GM23338 (cell line): ENCODE data around the gene CASS4.

Experiments used
- CREB1 ChIP-seq: fragments of 250-450 bp; sonication (Bioruptor Pico); IDR thresholded peaks from 2 replicates; pipeline ENCODE4 v1.5.0; 2020; ENCODE audit warnings: low read depth, mild to moderate bottlenecking, moderate library complexity
- EZH2 ChIP-seq: fragments of 200-600 bp; sonication (generic); IDR thresholded peaks from one replicate; pipeline ENCODE4 v1.8.0; 2017; ENCODE audit warnings: antibody characterized with exemption, mild to moderate bottlenecking, low read depth; ENCODE audit not compliant: unreplicated experiment
- EZH2phosphoT487 ChIP-seq: fragments of 200-600 bp; sonication (generic); IDR thresholded peaks from one replicate; pipeline ENCODE4 v1.8.1; 2018; ENCODE audit warnings: antibody characterized with exemption; ENCODE audit not compliant: unreplicated experiment
- JUNB ChIP-seq: IDR thresholded peaks from one replicate; pipeline ENCODE4 v1.6.1; 2016; ENCODE audit warnings: antibody characterized with exemption; ENCODE audit not compliant: unreplicated experiment
- NANOG ChIP-seq: IDR thresholded peaks from 2 replicates; pipeline ENCODE4 v1.6.1; 2016; ENCODE audit warnings: antibody characterized with exemption, borderline replicate concordance
- POLR2AphosphoS5 ChIP-seq: IDR thresholded peaks from 2 replicates; pipeline ENCODE4 v1.6.1; 2016; ENCODE audit warnings: antibody characterized with exemption, low read depth
- STAT1 ChIP-seq: IDR thresholded peaks from one replicate; pipeline ENCODE4 v1.6.1; 2016; ENCODE audit warnings: antibody characterized with exemption; ENCODE audit not compliant: unreplicated experiment
- ZNF114 ChIP-seq: fragments of 250-450 bp; sonication (Bioruptor Pico); IDR thresholded peaks from 2 replicates; pipeline ENCODE4 v1.5.0; 2020; ENCODE audit warnings: mild to moderate bottlenecking, moderate library complexity
- ZNF331 ChIP-seq: fragments of 250-450 bp; sonication (Bioruptor Pico); IDR thresholded peaks from 2 replicates; pipeline ENCODE4 v1.5.0; 2020; ENCODE audit warnings: low read depth, mild to moderate bottlenecking, moderate library complexity
- TF ChIP-seq, protein P1 (sequence below), 2 experiments: fragments of 200-600 bp in 1 of 2; sonication (generic) in 1 of 2; conservative IDR thresholded peaks; 2 replicates each; pipeline versions ENCODE4 v1.5.1 to v1.6.1; 2016 to 2017; ENCODE audit warnings: antibody characterized with exemption in 2 of 2, low read depth in 2 of 2, mild to moderate bottlenecking in 2 of 2, moderate library complexity in 1 of 2
- TF ChIP-seq, protein P2 (sequence below): IDR thresholded peaks from 2 replicates; pipeline ENCODE4 v1.6.1; 2016; ENCODE audit warnings: antibody characterized with exemption
- TF ChIP-seq, protein P3 (sequence below): IDR thresholded peaks from one replicate; pipeline ENCODE4 v1.6.1; 2018; ENCODE audit warnings: antibody characterized with exemption; ENCODE audit not compliant: unreplicated experiment

DNA sequence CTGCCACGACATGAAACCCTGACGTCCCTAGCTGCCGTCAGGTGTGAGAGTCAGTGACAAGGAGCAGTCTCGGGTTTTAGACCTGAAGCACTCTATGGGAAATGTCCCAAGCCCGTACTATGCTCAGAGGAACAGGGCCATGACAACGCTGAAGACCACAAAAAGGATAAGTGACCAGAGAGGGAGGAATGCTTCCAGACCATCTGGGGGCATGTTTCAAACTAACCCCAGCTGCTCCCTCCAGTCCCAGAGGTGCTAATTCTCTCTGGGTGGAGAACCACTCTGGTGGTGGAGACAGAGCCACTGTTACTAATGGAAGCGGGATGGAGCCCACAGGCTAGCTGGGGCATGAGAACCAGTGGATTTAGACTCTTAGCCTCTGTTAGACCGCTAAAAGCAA, 28.7 kb upstream of the CASS4 start:
- TF ChIP-seq, protein P1, sequence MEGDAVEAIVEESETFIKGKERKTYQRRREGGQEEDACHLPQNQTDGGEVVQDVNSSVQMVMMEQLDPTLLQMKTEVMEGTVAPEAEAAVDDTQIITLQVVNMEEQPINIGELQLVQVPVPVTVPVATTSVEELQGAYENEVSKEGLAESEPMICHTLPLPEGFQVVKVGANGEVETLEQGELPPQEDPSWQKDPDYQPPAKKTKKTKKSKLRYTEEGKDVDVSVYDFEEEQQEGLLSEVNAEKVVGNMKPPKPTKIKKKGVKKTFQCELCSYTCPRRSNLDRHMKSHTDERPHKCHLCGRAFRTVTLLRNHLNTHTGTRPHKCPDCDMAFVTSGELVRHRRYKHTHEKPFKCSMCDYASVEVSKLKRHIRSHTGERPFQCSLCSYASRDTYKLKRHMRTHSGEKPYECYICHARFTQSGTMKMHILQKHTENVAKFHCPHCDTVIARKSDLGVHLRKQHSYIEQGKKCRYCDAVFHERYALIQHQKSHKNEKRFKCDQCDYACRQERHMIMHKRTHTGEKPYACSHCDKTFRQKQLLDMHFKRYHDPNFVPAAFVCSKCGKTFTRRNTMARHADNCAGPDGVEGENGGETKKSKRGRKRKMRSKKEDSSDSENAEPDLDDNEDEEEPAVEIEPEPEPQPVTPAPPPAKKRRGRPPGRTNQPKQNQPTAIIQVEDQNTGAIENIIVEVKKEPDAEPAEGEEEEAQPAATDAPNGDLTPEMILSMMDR (conservative IDR thresholded peaks at IDR 0.05; ENCODE audit: low read depth in 2 of 2) = no peak
- TF ChIP-seq POLR2AphosphoS5 (no peak), EZH2 (no peak), EZH2phosphoT487 (no peak), CREB1 (CRISPR knock-in tag) (no peak), JUNB (no peak), ZNF331 (CRISPR knock-in tag) (no peak), NANOG (no peak), ZNF114 (CRISPR knock-in tag) (no peak), STAT1 (no peak)
- TF ChIP-seq, protein P2, sequence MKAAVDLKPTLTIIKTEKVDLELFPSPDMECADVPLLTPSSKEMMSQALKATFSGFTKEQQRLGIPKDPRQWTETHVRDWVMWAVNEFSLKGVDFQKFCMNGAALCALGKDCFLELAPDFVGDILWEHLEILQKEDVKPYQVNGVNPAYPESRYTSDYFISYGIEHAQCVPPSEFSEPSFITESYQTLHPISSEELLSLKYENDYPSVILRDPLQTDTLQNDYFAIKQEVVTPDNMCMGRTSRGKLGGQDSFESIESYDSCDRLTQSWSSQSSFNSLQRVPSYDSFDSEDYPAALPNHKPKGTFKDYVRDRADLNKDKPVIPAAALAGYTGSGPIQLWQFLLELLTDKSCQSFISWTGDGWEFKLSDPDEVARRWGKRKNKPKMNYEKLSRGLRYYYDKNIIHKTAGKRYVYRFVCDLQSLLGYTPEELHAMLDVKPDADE = no peak
- TF ChIP-seq, protein P3, sequence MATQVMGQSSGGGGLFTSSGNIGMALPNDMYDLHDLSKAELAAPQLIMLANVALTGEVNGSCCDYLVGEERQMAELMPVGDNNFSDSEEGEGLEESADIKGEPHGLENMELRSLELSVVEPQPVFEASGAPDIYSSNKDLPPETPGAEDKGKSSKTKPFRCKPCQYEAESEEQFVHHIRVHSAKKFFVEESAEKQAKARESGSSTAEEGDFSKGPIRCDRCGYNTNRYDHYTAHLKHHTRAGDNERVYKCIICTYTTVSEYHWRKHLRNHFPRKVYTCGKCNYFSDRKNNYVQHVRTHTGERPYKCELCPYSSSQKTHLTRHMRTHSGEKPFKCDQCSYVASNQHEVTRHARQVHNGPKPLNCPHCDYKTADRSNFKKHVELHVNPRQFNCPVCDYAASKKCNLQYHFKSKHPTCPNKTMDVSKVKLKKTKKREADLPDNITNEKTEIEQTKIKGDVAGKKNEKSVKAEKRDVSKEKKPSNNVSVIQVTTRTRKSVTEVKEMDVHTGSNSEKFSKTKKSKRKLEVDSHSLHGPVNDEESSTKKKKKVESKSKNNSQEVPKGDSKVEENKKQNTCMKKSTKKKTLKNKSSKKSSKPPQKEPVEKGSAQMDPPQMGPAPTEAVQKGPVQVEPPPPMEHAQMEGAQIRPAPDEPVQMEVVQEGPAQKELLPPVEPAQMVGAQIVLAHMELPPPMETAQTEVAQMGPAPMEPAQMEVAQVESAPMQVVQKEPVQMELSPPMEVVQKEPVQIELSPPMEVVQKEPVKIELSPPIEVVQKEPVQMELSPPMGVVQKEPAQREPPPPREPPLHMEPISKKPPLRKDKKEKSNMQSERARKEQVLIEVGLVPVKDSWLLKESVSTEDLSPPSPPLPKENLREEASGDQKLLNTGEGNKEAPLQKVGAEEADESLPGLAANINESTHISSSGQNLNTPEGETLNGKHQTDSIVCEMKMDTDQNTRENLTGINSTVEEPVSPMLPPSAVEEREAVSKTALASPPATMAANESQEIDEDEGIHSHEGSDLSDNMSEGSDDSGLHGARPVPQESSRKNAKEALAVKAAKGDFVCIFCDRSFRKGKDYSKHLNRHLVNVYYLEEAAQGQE = no peak
